Measurements from ENCODE around the gene CXorf38. TPM values are rescaled to one million over a fixed set of nuclear protein-coding genes. Genes with fewer than 3 reads are reported as not detected.

CXorf38 gene
- total RNA-seq = 13.9 and 17.1 TPM in 2 replicates

DNA sequence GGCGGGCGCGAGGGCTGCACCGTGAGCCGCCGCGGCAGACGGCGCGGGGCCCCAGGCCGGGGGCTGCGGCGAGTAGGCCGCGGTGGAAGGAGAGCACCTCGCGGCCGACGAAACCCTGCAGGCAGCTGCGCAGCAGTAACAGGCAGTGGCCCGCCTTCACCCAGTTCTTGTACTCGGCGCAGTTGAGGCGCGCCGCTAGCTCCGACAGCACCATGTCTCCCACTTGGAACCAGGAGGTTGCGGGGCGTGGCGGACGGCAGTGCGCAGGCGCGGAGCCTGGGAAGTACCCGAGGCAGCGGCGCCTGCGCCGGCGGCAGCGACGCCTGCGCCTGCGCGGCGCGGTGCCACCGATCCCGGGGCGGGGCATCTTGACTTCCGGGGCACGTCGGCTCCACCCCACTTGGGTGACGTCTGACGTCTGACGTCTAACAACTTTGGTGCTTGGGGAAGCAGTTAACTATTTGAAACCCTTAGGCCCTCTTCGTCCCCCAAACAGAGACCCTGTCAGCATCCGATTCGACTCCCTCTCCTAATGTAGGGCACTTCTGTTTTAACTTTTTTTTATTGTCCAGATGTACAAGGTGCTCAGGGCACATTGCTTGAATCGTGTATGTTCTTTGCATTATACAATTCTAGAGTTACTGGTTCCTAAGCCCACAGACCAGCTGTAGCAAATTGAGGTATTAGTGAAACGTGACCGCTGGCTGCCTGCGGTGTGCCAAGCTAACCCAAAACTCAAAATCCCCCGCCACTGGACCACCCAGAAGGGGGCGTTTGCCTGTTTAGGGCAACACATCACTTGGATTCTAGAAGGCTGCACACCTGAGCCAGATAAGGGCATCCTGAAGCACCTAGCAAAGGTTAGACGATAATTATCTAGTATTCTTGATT, at the start of gene CXorf38:
CXorf38 (minus strand) TSS at position 255 of the 891 bp plus-strand sequence; CDS start at position 214, 41 bp downstream.

GRCh38 chrX:40623139-40623536, 24.2 kb downstream of the CXorf38 start, which contains the start of gene MPC1L:
TSS of gene MPC1L (plus strand) at chrX:40623428. CDS start at chrX:40623566, 138 bp downstream.

DNA sequence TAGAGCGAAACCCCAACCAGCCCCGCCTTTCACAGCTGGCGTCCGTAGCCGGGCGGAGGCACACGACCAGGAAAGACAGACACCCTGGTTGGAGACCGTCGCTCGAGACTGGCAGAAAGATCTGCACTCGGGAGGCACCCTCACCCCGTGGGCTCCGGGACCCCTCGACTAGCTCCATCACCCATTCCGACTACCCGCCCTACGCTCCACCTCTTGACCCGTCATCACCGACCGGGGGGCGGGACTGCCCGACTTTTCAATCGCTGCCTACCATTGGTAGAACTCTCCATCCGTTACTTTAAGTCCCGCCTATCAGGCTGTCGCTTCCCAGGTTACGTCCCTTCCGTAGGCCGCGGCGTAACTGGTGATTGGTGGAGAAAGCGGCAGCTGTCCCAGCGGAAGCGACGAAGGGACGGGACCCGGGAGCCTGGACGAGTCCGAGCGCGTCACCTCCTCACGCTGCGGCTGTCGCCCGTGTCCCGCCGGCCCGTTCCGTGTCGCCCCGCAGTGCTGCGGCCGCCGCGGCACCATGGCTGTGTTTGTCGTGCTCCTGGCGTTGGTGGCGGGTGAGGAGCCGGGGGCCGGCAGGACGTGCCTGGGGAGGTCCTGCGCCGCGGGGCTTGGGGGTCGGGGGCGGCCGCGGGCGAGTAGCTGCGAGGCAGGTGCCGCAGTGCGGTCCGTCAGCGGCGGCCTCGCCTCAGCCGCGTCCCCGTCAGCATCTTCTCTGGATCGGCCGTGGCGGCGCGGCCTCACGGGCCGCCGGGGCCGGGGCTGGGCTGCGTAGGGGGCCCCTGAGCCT, 66.6 kb downstream of the CXorf38 start, which contains the start of gene ATP6AP2:
ATP6AP2 (plus strand) TSS at position 434 of the 799 bp plus-strand sequence; CDS start at position 530, 96 bp downstream.

Other genes starting within 250 kb of the CXorf38 start
- 82.4 and 112 TPM in 2 replicates for gene ATP6AP2, start 66.6 kb downstream of the CXorf38 start, total RNA-seq
- gene MPC1L, start 24.1 kb downstream of the CXorf38 start, total RNA-seq = not detected in 2 replicates
- gene MED14, start 88.0 kb upstream of the CXorf38 start, total RNA-seq = 9.2 and 12.8 TPM in 2 replicates

Data from tracheal epithelial cell (primary cell).